ENCODE measurements around the gene RNF220. TPM values are rescaled to one million over a fixed set of nuclear protein-coding genes. Genes with fewer than 3 reads are reported as not detected.

RNF220 gene
- total RNA-seq, 1 experiment from 2014 or later = 128 TPM

DNA sequence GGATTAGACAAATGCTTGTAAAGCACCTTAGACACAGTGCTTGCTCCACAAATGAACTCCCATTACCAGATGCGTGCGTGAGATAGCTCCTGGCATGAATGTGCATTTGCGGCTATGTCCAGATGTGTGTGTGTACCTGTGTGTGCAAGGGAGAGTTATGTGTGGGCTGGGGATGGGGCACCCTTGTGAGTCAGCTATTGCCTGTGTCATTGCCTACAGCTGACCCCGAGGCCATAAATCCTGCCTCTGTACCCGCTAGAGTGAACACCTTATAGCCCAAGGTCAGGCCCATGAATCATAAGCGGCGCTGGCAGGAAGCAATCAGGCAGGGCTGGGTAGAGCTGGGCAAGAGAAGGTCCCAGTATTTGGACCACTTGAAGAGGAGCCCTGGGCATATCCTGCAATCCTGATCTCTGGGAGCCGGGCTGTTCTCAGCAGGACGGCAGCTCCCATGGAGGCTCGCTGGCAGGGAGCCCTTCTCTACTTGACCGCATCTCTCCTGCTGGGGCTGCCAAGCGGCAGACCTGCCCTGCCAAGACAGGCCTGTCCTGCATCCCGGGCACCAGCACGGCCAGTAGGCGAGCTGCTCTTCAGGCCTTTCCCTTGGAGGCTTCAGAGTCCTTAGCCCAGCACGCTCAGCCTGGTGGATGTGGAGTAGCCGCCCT is 182.9 kb downstream of the RNF220 start:
- no peaks in the 10 kb centered on the region for H3K9me3 Mint-ChIP-seq
- ATAC-seq (no peak), DNase-seq (ENCODE audit: low spot score) (no peak)
- H3K4me1 Mint-ChIP-seq = peaks cover 34% of the 10 kb centered on the region
- peaks cover 2% of the 10 kb centered on the region; the same call in 1 of the 2 replicates for H3K27me3 Mint-ChIP-seq (ENCODE audit: low read depth)
- ChIA-PET POLR2A (no interaction called here), CTCF (interaction anchor here (1.4 to 1.7 kb wide), 3 partner anchors 16 to 210 kb away, joined by 4 to 8 read pairs (median 5); no protein-coding TSS in a partner anchor)
- TF ChIP-seq, protein P1, sequence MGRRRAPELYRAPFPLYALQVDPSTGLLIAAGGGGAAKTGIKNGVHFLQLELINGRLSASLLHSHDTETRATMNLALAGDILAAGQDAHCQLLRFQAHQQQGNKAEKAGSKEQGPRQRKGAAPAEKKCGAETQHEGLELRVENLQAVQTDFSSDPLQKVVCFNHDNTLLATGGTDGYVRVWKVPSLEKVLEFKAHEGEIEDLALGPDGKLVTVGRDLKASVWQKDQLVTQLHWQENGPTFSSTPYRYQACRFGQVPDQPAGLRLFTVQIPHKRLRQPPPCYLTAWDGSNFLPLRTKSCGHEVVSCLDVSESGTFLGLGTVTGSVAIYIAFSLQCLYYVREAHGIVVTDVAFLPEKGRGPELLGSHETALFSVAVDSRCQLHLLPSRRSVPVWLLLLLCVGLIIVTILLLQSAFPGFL (CRISPR knock-in tag; IDR thresholded peaks at IDR 0.05; ENCODE audit: borderline replicate concordance) = no peak
- TF ChIP-seq, protein P2, sequence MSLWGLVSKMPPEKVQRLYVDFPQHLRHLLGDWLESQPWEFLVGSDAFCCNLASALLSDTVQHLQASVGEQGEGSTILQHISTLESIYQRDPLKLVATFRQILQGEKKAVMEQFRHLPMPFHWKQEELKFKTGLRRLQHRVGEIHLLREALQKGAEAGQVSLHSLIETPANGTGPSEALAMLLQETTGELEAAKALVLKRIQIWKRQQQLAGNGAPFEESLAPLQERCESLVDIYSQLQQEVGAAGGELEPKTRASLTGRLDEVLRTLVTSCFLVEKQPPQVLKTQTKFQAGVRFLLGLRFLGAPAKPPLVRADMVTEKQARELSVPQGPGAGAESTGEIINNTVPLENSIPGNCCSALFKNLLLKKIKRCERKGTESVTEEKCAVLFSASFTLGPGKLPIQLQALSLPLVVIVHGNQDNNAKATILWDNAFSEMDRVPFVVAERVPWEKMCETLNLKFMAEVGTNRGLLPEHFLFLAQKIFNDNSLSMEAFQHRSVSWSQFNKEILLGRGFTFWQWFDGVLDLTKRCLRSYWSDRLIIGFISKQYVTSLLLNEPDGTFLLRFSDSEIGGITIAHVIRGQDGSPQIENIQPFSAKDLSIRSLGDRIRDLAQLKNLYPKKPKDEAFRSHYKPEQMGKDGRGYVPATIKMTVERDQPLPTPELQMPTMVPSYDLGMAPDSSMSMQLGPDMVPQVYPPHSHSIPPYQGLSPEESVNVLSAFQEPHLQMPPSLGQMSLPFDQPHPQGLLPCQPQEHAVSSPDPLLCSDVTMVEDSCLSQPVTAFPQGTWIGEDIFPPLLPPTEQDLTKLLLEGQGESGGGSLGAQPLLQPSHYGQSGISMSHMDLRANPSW (CRISPR knock-in tag; conservative IDR thresholded peaks at IDR 0.05; ENCODE audit: low read depth) = no peak
- TF ChIP-seq, protein P3, sequence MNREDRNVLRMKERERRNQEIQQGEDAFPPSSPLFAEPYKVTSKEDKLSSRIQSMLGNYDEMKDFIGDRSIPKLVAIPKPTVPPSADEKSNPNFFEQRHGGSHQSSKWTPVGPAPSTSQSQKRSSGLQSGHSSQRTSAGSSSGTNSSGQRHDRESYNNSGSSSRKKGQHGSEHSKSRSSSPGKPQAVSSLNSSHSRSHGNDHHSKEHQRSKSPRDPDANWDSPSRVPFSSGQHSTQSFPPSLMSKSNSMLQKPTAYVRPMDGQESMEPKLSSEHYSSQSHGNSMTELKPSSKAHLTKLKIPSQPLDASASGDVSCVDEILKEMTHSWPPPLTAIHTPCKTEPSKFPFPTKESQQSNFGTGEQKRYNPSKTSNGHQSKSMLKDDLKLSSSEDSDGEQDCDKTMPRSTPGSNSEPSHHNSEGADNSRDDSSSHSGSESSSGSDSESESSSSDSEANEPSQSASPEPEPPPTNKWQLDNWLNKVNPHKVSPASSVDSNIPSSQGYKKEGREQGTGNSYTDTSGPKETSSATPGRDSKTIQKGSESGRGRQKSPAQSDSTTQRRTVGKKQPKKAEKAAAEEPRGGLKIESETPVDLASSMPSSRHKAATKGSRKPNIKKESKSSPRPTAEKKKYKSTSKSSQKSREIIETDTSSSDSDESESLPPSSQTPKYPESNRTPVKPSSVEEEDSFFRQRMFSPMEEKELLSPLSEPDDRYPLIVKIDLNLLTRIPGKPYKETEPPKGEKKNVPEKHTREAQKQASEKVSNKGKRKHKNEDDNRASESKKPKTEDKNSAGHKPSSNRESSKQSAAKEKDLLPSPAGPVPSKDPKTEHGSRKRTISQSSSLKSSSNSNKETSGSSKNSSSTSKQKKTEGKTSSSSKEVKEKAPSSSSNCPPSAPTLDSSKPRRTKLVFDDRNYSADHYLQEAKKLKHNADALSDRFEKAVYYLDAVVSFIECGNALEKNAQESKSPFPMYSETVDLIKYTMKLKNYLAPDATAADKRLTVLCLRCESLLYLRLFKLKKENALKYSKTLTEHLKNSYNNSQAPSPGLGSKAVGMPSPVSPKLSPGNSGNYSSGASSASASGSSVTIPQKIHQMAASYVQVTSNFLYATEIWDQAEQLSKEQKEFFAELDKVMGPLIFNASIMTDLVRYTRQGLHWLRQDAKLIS (CRISPR knock-in tag; IDR thresholded peaks at IDR 0.05; ENCODE audit: borderline replicate concordance) = no peak
- TF ChIP-seq, protein P4, sequence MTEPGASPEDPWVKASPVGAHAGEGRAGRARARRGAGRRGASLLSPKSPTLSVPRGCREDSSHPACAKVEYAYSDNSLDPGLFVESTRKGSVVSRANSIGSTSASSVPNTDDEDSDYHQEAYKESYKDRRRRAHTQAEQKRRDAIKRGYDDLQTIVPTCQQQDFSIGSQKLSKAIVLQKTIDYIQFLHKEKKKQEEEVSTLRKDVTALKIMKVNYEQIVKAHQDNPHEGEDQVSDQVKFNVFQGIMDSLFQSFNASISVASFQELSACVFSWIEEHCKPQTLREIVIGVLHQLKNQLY (CRISPR knock-in tag; IDR thresholded peaks at IDR 0.05) = no peak
- no peak for TF ChIP-seq FOXP1 (CRISPR knock-in tag; IDR thresholded peaks at IDR 0.05; ENCODE audit: borderline replicate concordance)
- no peak for TF ChIP-seq NFE2L1 (CRISPR knock-in tag; IDR thresholded peaks at IDR 0.05)
- TF ChIP-seq CBFB (CRISPR knock-in tag; IDR thresholded peaks at IDR 0.05; ENCODE audit: low read depth) = no peak
- no peak for TF ChIP-seq NFATC4 (CRISPR knock-in tag; IDR thresholded peaks at IDR 0.05)
- TF ChIP-seq ELF4 (CRISPR knock-in tag; IDR thresholded peaks at IDR 0.05; ENCODE audit: low read depth) = no peak
- TF ChIP-seq NFYB (CRISPR knock-in tag; conservative IDR thresholded peaks at IDR 0.05; ENCODE audit: low read depth) = no peak
- TF ChIP-seq, protein P5, sequence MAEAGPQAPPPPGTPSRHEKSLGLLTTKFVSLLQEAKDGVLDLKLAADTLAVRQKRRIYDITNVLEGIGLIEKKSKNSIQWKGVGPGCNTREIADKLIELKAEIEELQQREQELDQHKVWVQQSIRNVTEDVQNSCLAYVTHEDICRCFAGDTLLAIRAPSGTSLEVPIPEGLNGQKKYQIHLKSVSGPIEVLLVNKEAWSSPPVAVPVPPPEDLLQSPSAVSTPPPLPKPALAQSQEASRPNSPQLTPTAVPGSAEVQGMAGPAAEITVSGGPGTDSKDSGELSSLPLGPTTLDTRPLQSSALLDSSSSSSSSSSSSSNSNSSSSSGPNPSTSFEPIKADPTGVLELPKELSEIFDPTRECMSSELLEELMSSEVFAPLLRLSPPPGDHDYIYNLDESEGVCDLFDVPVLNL (CRISPR knock-in tag; IDR thresholded peaks at IDR 0.05; ENCODE audit: borderline replicate concordance, low read depth) = no peak
- TF ChIP-seq, protein P6, sequence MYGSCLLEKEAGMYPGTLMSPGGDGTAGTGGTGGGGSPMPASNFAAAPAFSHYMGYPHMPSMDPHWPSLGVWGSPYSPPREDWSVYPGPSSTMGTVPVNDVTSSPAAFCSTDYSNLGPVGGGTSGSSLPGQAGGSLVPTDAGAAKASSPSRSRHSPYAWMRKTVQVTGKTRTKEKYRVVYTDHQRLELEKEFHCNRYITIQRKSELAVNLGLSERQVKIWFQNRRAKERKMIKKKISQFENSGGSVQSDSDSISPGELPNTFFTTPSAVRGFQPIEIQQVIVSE (CRISPR knock-in tag; IDR thresholded peaks at IDR 0.05; ENCODE audit: borderline replicate concordance) = no peak
- no peak overlapping the region for H3K27ac Mint-ChIP-seq
- H3K4me3 Mint-ChIP-seq = no peak overlapping the region
- H3K36me3 Mint-ChIP-seq = no peaks in the 10 kb centered on the region

Data from WTC11 (cell line).